H9 (cell line): ENCODE results near the gene CISD2. TPM values are rescaled to one million over a fixed set of nuclear protein-coding genes. Genes with fewer than 3 reads are reported as not detected.

Experiments used
- DNase-seq: peaks from one replicate; pipeline ENCODE4 v3.0.0-alpha.2; 2017
- H2AFZ ChIP-seq: one replicate; pipeline ENCODE4 v1.6.1; 2013; ENCODE audit warnings: mild to moderate bottlenecking, low read length, control low read depth, moderate library complexity
- H2AK5ac ChIP-seq: 2 replicates; pipeline ENCODE4 v1.6.1; 2013; ENCODE audit warnings: low read length, control low read depth, mixed read lengths; ENCODE audit not compliant: insufficient read length
- H2BK120ac ChIP-seq: one replicate; pipeline ENCODE4 v1.6.1; 2013; ENCODE audit warnings: low read depth, mild to moderate bottlenecking, low read length, control low read depth, inconsistent platforms; ENCODE audit not compliant: poor library complexity, severe bottlenecking
- H2BK12ac ChIP-seq: 2 replicates; pipeline ENCODE4 v1.6.1; 2013; ENCODE audit warnings: low read length, control low read depth, mixed read lengths, low read depth; ENCODE audit not compliant: insufficient read length
- H2BK15ac ChIP-seq: 2 replicates; pipeline ENCODE4 v1.6.1; 2013; ENCODE audit warnings: low read depth, low read length, control low read depth
- H2BK20ac ChIP-seq: one replicate; pipeline ENCODE4 v1.6.1; 2013; ENCODE audit warnings: low read depth, mild to moderate bottlenecking, low read length, control low read depth, inconsistent platforms; ENCODE audit not compliant: poor library complexity, severe bottlenecking
- H2BK5ac ChIP-seq: 2 replicates; pipeline ENCODE4 v1.6.1; 2013; ENCODE audit warnings: low read length, control low read depth, mixed read lengths; ENCODE audit not compliant: insufficient read length
- H3K14ac ChIP-seq: 2 replicates; pipeline ENCODE4 v1.6.1; 2013; ENCODE audit warnings: low read length, control low read depth; ENCODE audit not compliant: insufficient read depth
- H3K18ac ChIP-seq: 2 replicates; pipeline ENCODE4 v1.6.1; 2013; ENCODE audit warnings: low read depth, mild to moderate bottlenecking, mixed read lengths, low read length, control low read depth; ENCODE audit not compliant: insufficient read length
- H3K23ac ChIP-seq: 2 replicates; pipeline ENCODE4 v1.6.1; 2013; ENCODE audit warnings: low read length, control low read depth, mixed read lengths, low read depth; ENCODE audit not compliant: insufficient read length
- H3K23me2 ChIP-seq: 2 replicates; pipeline ENCODE4 v1.6.1; 2013; ENCODE audit warnings: low read depth, mild to moderate bottlenecking, mixed read lengths, low read length, control low read depth; ENCODE audit not compliant: insufficient read length, poor library complexity, severe bottlenecking
- H3K27ac ChIP-seq: 2 replicates; pipeline ENCODE4 v1.5.1; 2013; ENCODE audit warnings: low read length, control low read depth, mixed read lengths, low read depth; ENCODE audit not compliant: insufficient read length
- H3K27me3 ChIP-seq: 2 replicates; pipeline ENCODE4 v1.6.1; 2013; ENCODE audit warnings: low read length, control low read depth, inconsistent platforms; ENCODE audit not compliant: insufficient read depth
- H3K4ac ChIP-seq: 2 replicates; pipeline ENCODE4 v1.6.1; 2013; ENCODE audit warnings: low read depth, mild to moderate bottlenecking, control low read depth, inconsistent platforms, low read length, moderate library complexity
- H3K4me1 ChIP-seq: 2 replicates; pipeline ENCODE4 v1.6.1; 2013; ENCODE audit warnings: low read length, control low read depth, inconsistent platforms; ENCODE audit not compliant: insufficient read depth
- H3K4me2 ChIP-seq: 2 replicates; pipeline ENCODE4 v1.6.1; 2013; ENCODE audit warnings: low read length, control low read depth, mixed read lengths; ENCODE audit not compliant: insufficient read length, insufficient read depth
- H3K56ac ChIP-seq: 2 replicates; pipeline ENCODE4 v1.6.1; 2013; ENCODE audit warnings: low read depth, mild to moderate bottlenecking, mixed read lengths, low read length, control low read depth; ENCODE audit not compliant: insufficient read length
- H3K79me1 ChIP-seq: 2 replicates; pipeline ENCODE4 v1.6.1; 2013; ENCODE audit warnings: low read depth, mild to moderate bottlenecking, moderate library complexity, low read length, control low read depth, inconsistent platforms; ENCODE audit not compliant: insufficient read depth, poor library complexity, severe bottlenecking
- H3K79me2 ChIP-seq: 2 replicates; pipeline ENCODE4 v1.6.1; 2013; ENCODE audit warnings: low read length, control low read depth, inconsistent platforms; ENCODE audit not compliant: insufficient read depth
- H3K9ac ChIP-seq: 2 replicates; pipeline ENCODE4 v1.6.1; 2013; ENCODE audit warnings: low read length, control low read depth, mixed read lengths; ENCODE audit not compliant: insufficient read length; ENCODE audit errors: extremely low read depth
- H3K9me3 ChIP-seq: one replicate; pipeline ENCODE4 v1.6.1; 2013; ENCODE audit warnings: low read depth, low read length, inconsistent platforms; ENCODE audit not compliant: control insufficient read depth
- H3T11ph ChIP-seq: one replicate; pipeline ENCODE4 v1.6.1; 2013; ENCODE audit warnings: mild to moderate bottlenecking, low read length, control low read depth, inconsistent platforms
- H4K20me1 ChIP-seq: one replicate; pipeline ENCODE4 v1.6.1; 2013; ENCODE audit not compliant: control insufficient read depth, insufficient read length, insufficient read depth
- H4K5ac ChIP-seq: 2 replicates; pipeline ENCODE4 v1.6.1; 2013; ENCODE audit warnings: low read depth, mild to moderate bottlenecking, mixed read lengths, low read length, control low read depth; ENCODE audit not compliant: insufficient read length
- H4K8ac ChIP-seq: replicated peaks from 2 replicates; pipeline ENCODE4 v1.6.1; 2013; ENCODE audit warnings: low read length, control low read depth, mixed read lengths, low read depth; ENCODE audit not compliant: insufficient read length
- H4K91ac ChIP-seq: 2 replicates; pipeline ENCODE4 v1.6.1; 2013; ENCODE audit warnings: low read depth, mild to moderate bottlenecking, moderate library complexity, mixed read lengths, low read length, control low read depth; ENCODE audit not compliant: insufficient read length
- H3K27ac Mint-ChIP-seq, 3 experiments: 2 replicates in 2 of 3; 3 replicates in 1 of 3; pipeline ENCODE4 v1.8.0; 2020 to 2021; ENCODE audit warnings: mixed read lengths in 3 of 3, mild to moderate bottlenecking in 1 of 3, moderate library complexity in 1 of 3
- H3K27me3 Mint-ChIP-seq: 2 replicates; pipeline ENCODE4 v1.8.0; 2021; ENCODE audit warnings: low read depth, mild to moderate bottlenecking, moderate library complexity, mixed read lengths
- H3K36me3 Mint-ChIP-seq, 3 experiments: 2 replicates in 2 of 3; 3 replicates in 1 of 3; pipeline ENCODE4 v1.8.0; 2020 to 2021; ENCODE audit warnings: low read depth in 3 of 3, mixed read lengths in 3 of 3; ENCODE audit not compliant: insufficient read depth in 1 of 3
- H3K4me1 Mint-ChIP-seq, 2 experiments: 2 replicates each; pipeline ENCODE4 v1.8.0; 2020; ENCODE audit warnings: mixed read lengths in 2 of 2
- H3K4me3 Mint-ChIP-seq, 2 experiments: 2 replicates in 1 of 2; 3 replicates in 1 of 2; pipeline ENCODE4 v1.8.0; 2020 to 2021; ENCODE audit warnings: mild to moderate bottlenecking in 2 of 2, mixed read lengths in 2 of 2, moderate library complexity in 1 of 2
- H3K9me3 Mint-ChIP-seq, 2 experiments: 2 replicates in 1 of 2; 3 replicates in 1 of 2; pipeline ENCODE4 v1.8.0; 2020; ENCODE audit warnings: mild to moderate bottlenecking in 2 of 2, mixed read lengths in 2 of 2, moderate library complexity in 1 of 2
- WGBS: extraction: QIAGEN DNeasy Blood & Tissue Kit; methylation state at CpG from one replicate; pipeline ENCODE4 v1.1.7; 2013; ENCODE audit warnings: missing lambda C conversion rate, low lambda C conversion rate, mixed read lengths; ENCODE audit not compliant: insufficient read length; ENCODE audit errors: extremely low coverage; 5-methylcytosine and 5-hydroxymethylcytosine counted together
- total RNA-seq: library from RNA; stranded (reverse); gene quantifications from 2 replicates; pipeline ENCODE4 v1.2.1, GENCODE V29; 2021
- TF ChIP-seq, protein P1 (sequence below): fragments of 200-600 bp; sonication (generic); conservative IDR thresholded peaks from 3 replicates; pipeline ENCODE4 v1.8.0; 2021; ENCODE audit warnings: antibody characterized with exemption, mild to moderate bottlenecking

The CISD2 gene
- total RNA-seq, 1 experiment from 2014 or later, result 45.6 TPM

DNA sequence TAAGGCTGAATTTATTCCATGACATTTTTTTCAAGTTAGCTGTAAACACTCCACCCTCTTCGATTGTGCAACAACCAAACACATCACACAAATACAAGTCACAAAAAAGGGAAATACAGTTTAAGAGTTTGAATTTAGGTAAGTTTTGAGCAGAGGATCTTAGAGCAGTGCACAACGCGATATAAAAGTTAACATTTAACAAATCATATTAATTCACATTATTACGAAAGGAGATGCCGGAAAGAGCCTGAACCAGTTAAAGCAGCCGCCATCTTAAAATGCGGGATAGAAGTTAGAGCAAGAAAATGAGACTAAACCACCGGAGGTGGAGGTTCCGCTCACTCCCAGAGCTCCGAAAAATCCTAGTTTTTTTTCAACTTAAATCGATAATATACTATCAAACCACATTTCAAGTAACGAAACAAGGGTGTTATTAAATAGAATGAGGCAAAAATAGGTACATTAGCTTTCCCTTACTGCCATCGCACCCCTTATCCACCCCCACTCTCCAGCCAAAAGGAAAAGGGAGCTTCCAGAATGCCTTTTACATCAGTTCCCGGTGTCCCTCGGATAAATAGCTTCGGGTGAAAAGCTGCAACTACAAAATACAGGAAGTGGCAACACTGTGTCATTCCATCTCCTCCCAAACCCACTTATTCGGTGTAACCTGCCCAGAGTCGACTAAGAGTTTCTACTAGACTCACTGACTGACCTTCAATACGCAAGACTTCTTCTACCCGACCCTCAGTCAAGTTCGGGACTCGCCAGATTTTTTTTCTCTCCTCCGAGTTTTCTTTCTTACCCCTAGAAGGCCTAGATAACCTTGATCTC is 43.3 kb upstream of the CISD2 start:
- Histone ChIP-seq H3T11ph (no peak overlapping the region), H4K20me1 (peaks cover 2% of the 10 kb centered on the region), H2BK20ac (no peak overlapping the region)

More for the DNA sequence above, 43.3 kb upstream of the CISD2 start:
- H3K79me1 ChIP-seq, result no peaks in the 10 kb centered on the region
- TF ChIP-seq, protein P1, sequence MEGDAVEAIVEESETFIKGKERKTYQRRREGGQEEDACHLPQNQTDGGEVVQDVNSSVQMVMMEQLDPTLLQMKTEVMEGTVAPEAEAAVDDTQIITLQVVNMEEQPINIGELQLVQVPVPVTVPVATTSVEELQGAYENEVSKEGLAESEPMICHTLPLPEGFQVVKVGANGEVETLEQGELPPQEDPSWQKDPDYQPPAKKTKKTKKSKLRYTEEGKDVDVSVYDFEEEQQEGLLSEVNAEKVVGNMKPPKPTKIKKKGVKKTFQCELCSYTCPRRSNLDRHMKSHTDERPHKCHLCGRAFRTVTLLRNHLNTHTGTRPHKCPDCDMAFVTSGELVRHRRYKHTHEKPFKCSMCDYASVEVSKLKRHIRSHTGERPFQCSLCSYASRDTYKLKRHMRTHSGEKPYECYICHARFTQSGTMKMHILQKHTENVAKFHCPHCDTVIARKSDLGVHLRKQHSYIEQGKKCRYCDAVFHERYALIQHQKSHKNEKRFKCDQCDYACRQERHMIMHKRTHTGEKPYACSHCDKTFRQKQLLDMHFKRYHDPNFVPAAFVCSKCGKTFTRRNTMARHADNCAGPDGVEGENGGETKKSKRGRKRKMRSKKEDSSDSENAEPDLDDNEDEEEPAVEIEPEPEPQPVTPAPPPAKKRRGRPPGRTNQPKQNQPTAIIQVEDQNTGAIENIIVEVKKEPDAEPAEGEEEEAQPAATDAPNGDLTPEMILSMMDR, result no peak
- no peaks in the 10 kb centered on the region for H3K27me3 ChIP-seq
- H3K4me2 ChIP-seq, result peak overlapping the region; percentile 73
- H3K4me1 Mint-ChIP-seq, result peaks cover 37 to 54% of the 10 kb centered on the region in 2 experiments
- no peaks in the 10 kb centered on the region; a peak in 1 of 5 replicates for H3K9me3 Mint-ChIP-seq
- no peak overlapping the region for H3K4ac ChIP-seq
- H3K79me2 ChIP-seq, result peaks cover 51% of the 10 kb centered on the region; the same call in 1 of the 2 replicates
- H3K9me3 ChIP-seq, result no peaks in the 10 kb centered on the region
- no peaks in the 10 kb centered on the region; the same call in 1 of the 2 replicates for H3K4me1 ChIP-seq
- H2AK5ac ChIP-seq, result no peak overlapping the region
- H3K27ac ChIP-seq, result peak overlapping the region; percentile 89
- no peak overlapping the region for H3K27ac Mint-ChIP-seq
- no peak overlapping the region for H3K56ac ChIP-seq
- H2BK5ac ChIP-seq, result no peak overlapping the region
- no peaks in the 10 kb centered on the region for H3K23me2 ChIP-seq
- peak; percentile 50 for DNase-seq
- no peak overlapping the region for H3K14ac ChIP-seq
- no peak overlapping the region for H3K23ac ChIP-seq
- peak overlapping the region; percentile 93 for H3K9ac ChIP-seq
- H3K27me3 Mint-ChIP-seq, result no peaks in the 10 kb centered on the region
- no peak overlapping the region for H3K18ac ChIP-seq
- no peak overlapping the region for H2AFZ ChIP-seq
- no peak overlapping the region for H2BK15ac ChIP-seq
- WGBS, result no CpG with 5 or more reads among the region's 23 CpGs
- no peak overlapping the region for H3K4me3 Mint-ChIP-seq
- no peak overlapping the region for H4K8ac ChIP-seq
- no peak overlapping the region for H2BK12ac ChIP-seq
- H2BK120ac ChIP-seq, result no peak overlapping the region
- H4K91ac ChIP-seq, result no peak overlapping the region
- no peak overlapping the region for H4K5ac ChIP-seq
- H3K36me3 Mint-ChIP-seq, result peaks cover 3 to 18% (median 9%) of the 10 kb centered on the region in 3 experiments; a peak in 5 of 7 replicates
